GM21381 (cell line): ENCODE measurements around the gene ACKR4.
A peak's percentile ranks its signal among the peaks of the same experiment; 100 is the strongest.
"Not testable (repeated sequence)": the region's sequence is repeated elsewhere in the genome, so short reads cannot be mapped to it uniquely, and the experiment has no call there.

ENCODE experiments used
- ATAC-seq: cut with Tn5 transposase; IDR thresholded peaks from one replicate; pipeline ENCODE4 v1.9.1; 2021; ENCODE audit warnings: mild to moderate bottlenecking, moderate library complexity; ENCODE audit not compliant: unreplicated experiment

Gene ACKR4

DNA sequence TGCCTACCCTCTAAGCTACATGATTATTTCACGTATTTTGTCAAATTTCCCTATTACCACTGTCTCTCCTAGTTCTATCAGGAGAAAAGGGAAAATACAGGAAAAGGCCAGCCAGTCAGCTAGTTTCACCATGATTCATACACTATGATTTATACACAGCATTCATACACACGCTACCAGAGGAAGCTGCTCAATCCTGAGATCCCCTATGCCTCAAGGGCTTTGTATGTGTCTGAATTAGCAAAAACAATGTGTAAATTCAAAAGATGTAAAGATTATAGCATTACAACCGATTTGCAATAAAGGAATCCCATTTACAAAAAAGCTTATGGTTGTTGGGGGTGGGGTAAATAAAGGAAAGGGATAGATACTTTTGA, 3.1 kb upstream of the ACKR4 start:
- no peak for ATAC-seq

DNA sequence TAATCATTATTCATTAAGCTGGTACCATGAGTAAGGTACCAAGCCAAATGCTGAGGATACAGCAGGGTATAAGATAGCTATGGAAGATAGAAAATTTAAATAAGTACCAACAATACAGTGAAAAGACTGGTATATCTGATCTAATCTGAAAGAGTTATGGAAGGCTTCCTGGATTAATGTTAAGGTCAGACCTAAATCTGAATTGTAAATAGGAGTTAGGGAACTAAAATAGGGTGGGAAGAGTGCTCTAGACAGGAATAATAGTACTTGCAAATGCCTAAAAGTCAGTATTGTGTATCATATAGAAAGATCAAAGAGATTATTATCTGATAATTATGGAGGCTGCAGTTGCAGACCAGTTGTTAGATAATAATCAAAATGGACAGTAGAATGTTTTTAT, 2.6 kb upstream of the ACKR4 start:
- ATAC-seq = no peak

DNA sequence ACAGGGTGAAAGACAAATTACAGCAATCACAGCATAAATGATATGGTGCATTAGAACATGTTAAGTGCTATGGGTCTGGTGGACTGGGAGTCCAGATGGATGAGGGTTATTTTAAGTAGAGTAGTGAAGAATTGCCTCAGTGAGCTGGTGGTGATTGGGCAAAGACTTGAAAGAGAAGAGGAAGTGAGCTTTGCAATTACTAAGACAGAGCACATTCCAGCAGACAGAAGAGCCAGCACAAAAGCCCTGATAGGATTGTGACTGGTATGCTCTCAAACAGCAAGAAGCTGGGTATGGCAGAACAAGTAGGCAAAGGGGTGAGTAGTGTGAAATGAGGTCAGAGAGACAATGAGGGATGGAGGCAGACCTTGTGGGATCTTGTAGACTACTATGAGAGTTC, 2.1 kb upstream of the ACKR4 start:
- no peak for ATAC-seq

DNA sequence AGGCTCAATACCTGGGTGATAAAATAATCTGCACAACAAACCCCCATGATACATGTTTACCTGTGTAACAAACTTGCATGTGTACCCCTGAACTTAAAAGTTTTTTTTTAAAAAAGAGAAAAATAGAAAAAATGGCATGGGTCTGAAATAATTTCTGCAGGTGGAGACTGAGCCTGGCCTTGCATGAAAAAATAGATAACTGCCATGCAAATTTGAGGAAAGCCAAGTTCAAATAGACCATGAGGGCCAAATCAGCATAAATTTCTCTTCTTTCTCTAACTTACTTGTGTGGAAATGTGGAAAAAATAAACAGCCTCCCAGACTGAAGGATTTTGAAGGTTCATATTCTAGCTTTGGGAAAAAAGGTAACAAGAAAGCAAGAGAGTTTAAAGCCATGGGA, 744 bp upstream of the ACKR4 start:
- no peak for ATAC-seq

DNA sequence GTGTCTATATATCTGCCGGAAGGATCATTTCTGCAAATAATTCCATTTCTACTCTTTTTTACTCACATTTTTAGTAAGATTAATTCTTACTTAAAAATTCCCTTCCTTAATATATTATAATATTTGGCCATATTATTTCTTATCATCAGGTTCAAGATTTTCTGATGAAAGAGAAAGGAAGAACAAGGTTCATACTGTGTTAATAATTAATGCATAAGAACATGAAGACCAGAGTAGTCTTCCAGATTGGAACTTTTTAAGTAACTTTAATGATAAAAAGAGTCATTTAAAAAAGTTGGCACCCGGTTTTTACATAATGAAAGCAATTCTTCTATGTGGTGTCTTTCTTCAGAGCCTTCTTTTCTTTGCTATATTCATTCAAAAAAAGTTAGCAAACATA, 590 bp downstream of the ACKR4 start:
- ATAC-seq = no peak

- no peak for ATAC-seq
Observed at GRCh38 chr3:132598181-132598580, 1.1 kb downstream of the ACKR4 start.

DNA sequence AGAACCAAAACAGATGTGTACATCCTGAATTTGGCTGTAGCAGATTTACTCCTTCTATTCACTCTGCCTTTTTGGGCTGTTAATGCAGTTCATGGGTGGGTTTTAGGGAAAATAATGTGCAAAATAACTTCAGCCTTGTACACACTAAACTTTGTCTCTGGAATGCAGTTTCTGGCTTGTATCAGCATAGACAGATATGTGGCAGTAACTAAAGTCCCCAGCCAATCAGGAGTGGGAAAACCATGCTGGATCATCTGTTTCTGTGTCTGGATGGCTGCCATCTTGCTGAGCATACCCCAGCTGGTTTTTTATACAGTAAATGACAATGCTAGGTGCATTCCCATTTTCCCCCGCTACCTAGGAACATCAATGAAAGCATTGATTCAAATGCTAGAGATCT, 3.5 kb downstream of the ACKR4 start:
- not testable (repeated sequence) for ATAC-seq

DNA sequence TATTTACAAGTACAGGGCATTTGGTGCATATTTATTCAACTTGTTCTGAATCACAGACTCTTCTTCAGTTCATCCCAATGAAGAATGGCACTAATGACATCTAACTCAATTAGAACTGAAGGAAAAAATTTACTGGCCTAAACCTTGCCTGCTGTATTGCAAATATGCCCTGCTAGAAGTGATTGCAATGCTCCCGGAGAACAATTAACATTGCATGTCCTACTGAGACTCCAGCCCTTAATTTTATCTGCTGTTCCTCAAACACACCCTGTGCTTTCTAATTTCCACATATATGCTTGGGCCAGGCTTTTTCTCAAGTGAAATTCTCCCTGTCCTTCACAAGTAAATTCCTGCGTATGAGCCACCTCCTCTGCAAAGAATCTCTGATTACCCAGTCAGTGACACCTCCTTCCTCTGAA, 8.3 kb downstream of the ACKR4 start:
- no peak for ATAC-seq

GRCh38 chr3:132606085-132606484, 9.0 kb downstream of the ACKR4 start:
- ATAC-seq = no peak

DNA sequence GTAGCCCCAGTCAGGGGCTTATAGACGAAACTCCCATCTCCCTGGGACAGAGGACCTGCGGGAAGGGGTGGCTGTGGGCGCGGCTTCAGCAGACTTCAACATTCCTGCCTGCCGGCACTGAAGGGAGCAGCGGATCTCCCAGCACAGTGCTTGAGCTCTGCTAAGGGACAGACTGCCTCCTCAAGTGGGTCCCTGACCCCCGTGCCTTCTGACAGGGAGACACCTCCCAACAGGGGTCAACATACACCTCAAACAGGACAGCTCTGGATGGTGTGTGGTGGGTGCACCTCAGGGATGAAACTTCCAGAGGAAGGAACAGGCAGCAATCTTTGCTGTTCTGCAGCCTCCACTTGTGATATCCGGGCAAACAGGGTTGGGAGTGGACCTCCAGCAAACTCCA, 9.6 kb downstream of the ACKR4 start:
- ATAC-seq = not testable (repeated sequence)

DNA sequence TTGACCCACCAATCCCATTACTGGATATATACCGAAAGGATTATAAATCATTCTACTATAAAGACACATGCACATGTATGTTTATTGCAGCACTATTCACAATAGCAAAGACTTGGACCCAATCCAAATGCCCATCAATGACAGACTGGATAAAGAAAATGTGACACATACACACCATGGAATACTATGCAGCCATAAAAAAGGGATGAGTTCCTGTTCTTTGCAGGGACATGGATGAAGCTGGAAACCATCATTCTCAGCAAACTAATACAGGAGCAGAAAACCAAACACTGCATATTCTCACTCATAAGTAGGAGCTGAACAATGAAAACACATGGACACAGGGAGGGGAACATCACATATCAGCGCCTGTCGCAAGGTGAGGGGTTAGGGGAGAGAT, 18.2 kb downstream of the ACKR4 start:
- not testable (repeated sequence) for ATAC-seq

GRCh38 chr3:132615881-132616280, 18.8 kb downstream of the ACKR4 start:
- no peak for ATAC-seq

GRCh38 chr3:132616780-132617179, 19.7 kb downstream of the ACKR4 start:
- no peak for ATAC-seq

DNA sequence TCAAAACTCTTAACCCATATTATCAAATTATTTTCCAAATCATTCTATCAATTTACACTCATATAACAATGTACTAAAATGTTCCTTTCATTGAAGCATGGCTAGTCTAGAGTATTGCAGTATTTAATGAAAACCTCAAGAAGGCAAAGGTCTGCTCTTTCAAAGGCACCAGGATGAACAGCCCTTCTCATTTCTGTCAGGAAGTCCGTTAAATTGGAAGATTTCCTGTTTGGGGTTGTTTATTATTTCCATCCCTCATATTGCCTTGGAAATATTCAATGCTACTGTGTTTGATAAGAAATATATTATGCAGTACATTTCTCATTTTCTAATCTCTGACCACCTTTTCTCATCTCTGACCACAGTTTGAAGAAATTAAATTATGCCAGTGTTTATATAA, 25.1 kb downstream of the ACKR4 start:
- ATAC-seq = no peak

DNA sequence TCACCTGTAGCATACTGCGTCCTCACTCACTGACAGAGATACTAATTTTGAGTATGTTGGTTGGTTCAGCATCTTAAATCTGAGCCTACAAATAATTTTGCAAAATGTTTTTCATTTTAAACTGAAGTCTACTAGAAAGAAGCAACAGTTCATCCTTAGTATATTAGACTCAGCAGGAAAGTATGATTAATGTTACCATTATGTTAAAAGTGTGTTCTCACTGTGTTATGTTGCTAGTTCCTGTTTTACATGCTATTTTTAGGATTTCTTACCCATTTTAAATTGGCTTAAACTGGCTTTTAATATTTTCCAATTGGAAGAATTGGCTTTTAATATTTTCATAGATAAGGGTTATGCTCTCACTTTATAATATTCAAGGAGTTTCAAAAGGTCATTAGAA, 25.7 kb downstream of the ACKR4 start:
- no peak for ATAC-seq

- no peak for ATAC-seq
Observed at GRCh38 chr3:132623646-132624045, 26.6 kb downstream of the ACKR4 start.

DNA sequence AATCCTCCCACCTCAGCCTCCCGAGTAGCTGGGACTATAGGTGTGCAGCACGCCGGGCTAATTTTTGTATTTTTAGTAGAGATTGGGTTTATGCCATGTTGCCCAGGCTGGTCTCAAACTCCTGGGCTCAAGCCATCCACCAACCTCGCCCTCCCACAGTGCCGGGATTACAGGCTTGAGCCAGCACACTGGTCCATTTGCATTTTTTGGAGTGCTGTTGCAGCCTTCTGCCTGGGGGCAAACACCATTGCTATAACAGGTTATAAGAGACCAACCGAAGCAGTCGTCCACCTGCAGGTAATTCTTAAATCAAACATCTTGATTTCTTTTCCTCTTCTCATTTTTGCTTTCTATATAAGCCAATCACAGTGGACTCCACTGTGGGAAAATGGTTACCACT, 27.7 kb downstream of the ACKR4 start:
- ATAC-seq = no peak

DNA sequence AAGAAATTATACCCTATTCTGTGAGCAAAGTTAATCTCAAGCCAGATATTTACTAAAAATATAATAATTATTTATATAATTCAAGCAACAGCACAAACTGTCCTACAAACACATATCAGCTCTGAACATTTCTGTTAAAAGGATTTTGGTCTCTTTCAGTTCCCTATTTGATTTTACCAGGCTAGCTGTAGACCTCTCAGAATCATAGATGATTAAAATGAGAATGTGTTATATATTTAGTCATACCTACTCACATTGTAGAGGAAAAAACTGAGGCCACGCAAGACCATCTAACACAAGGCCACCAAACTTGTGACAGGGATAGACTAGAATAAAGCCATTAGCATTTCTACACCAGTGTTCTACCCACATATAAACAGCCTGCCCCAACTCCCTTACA, 28.5 kb downstream of the ACKR4 start:
- ATAC-seq = peak; percentile 77

- no peak for ATAC-seq
Observed at GRCh38 chr3:132626955-132627354, 29.9 kb downstream of the ACKR4 start.

DNA sequence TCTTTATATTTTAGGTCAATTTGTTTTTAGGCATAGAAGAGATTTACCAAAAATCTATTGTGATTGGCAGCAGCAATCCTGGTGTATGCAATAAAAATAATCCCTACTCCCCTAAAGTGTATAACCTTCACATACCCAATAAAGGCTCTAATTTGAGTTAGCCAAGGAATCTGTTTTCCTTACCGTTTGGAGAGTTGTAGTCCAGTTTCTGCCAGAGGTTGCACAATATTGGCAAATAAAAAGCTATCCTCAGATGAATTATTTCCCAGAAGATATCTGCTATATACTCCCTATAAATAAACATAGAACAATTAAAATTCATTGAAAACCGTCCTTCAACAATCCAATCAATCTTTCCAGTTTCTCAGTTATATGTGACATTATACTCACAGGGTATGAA, 31.1 kb downstream of the ACKR4 start:
- no peak for ATAC-seq

DNA sequence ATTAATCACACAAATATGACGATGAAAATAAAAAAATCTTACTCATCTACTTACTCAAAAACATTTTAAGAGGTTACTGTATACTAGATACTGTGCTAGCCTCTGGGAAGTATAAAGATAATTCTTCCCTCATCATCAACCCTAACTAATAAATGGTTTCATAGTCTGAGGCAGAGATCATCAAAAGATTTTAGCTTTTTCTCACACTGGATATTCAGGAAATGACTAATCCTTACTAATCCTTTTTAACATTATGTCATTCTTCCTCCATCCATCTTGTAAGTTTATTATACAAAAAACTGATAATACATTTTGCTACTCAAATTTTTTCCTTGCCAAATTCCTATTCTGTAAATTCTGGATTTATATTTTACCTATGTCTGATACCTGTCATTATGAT, 32.9 kb downstream of the ACKR4 start:
- ATAC-seq = no peak

GRCh38 chr3:132630612-132631011, 33.5 kb downstream of the ACKR4 start:
- no peak for ATAC-seq

DNA sequence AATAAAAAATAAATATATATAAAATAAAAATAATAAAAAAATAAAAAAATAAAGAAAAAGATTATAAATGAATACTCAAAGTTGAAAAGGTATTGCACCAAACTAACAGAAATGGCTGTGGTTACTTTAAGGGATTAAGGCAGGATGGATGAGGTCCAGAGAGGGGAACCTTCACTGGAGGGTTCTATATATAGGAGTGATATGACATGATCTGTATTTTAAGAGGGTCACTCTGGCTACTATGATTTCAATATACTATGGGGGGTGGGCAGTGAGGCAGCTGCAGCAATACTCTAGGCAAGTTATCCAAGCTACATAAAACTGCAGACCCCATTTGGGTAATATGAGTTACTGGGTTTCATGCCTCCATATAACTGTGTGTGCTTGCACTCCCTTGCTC, 38.0 kb downstream of the ACKR4 start:
- ATAC-seq = no peak

GRCh38 chr3:132637590-132637989, 40.5 kb downstream of the ACKR4 start:
- no peak for ATAC-seq
